HPDE6-E6E7 (cell line): Measurements from ENCODE around the gene TTYH3.

ENCODE experiments used
- DNase-seq: peaks from one replicate; pipeline ENCODE4 v3.0.0; 2011; ENCODE audit warnings: missing footprints; ENCODE audit errors: extremely low spot score

TTYH3 gene

GRCh38 chr7:2616387-2617324 is 15.1 kb upstream of the TTYH3 start:
- DNase-seq: no peak

GRCh38 chr7:2617325-2617905 is 14.4 kb upstream of the TTYH3 start:
- DNase-seq: no peak

- DNase-seq: no peak
Measured at GRCh38 chr7:2619116-2619515, 12.7 kb upstream of the TTYH3 start.

GRCh38 chr7:2621061-2621828 is 10.5 kb upstream of the TTYH3 start:
- DNase-seq: no peak

- no peak for DNase-seq
Measured at GRCh38 chr7:2621948-2622640, 9.7 kb upstream of the TTYH3 start.

- no peak for DNase-seq
Measured at GRCh38 chr7:2622869-2623697, 8.7 kb upstream of the TTYH3 start.

- no peak for DNase-seq
Measured at GRCh38 chr7:2623698-2624014, 8.1 kb upstream of the TTYH3 start.

GRCh38 chr7:2624293-2624886 is 7.4 kb upstream of the TTYH3 start:
- no peak for DNase-seq

- no peak for DNase-seq
Measured at GRCh38 chr7:2626498-2627117, 5.2 kb upstream of the TTYH3 start.

GRCh38 chr7:2627258-2628129 is 4.3 kb upstream of the TTYH3 start:
- DNase-seq: no peak

GRCh38 chr7:2628130-2628482 is 3.7 kb upstream of the TTYH3 start:
- DNase-seq: no peak

GRCh38 chr7:2628891-2629290 is 2.9 kb upstream of the TTYH3 start:
- no peak for DNase-seq

GRCh38 chr7:2629746-2630681 is 1.8 kb upstream of the TTYH3 start:
- no peak for DNase-seq

- peak; percentile 49 for DNase-seq
Measured at GRCh38 chr7:2632733-2633537, 1.1 kb downstream of the TTYH3 start.

GRCh38 chr7:2633538-2634266 is 1.9 kb downstream of the TTYH3 start:
- DNase-seq: peak; percentile 70

GRCh38 chr7:2634267-2635145 is 2.7 kb downstream of the TTYH3 start:
- no peak for DNase-seq
